A673 (cell line): ENCODE data around the gene TWSG1. TPM values are rescaled to one million over a fixed set of nuclear protein-coding genes. Genes with fewer than 3 reads are reported as not detected.

Source experiments
- BruUV-seq: library from RNA; stranded (reverse); fragments of 400-500 nt; replicated peaks from 2 replicates; lab custom pipeline; 2021; lab: Mats Ljungman, UMichigan
- CTCF ChIA-PET: fragments of 300-600 bp; sonication (Branson Sonifier 250); formaldehyde crosslinking; loops from one replicate; lab custom pipeline; 2022; ENCODE audit warnings: antibody characterized with exemption; lab: Charles Lee
- POLR2A ChIA-PET: fragments of 300-600 bp; sonication (Branson Sonifier 250); formaldehyde crosslinking; loops from one replicate; lab custom pipeline; 2022; ENCODE audit warnings: antibody characterized with exemption; ENCODE audit not compliant: low non-redundant PET; lab: Charles Lee
- DNase-seq: peaks from one replicate; pipeline ENCODE4 v3.0.0-alpha.2; 2015; ENCODE audit warnings: low spot score
- H3K27ac ChIP-seq: fragments of 200-600 bp; sonication (generic); 2 replicates; pipeline ENCODE4 v1.5.1; 2016; ENCODE audit warnings: mixed run types, low read depth, mild to moderate bottlenecking, mixed read lengths, antibody characterized with exemption, low read length; ENCODE audit not compliant: poor library complexity, severe bottlenecking
- H3K27me3 ChIP-seq: fragments of 200-600 bp; sonication (generic); replicated peaks from 2 replicates; pipeline ENCODE4 v1.6.1; 2017; ENCODE audit warnings: mixed run types, low read depth, mild to moderate bottlenecking, mixed read lengths, antibody characterized with exemption, low read length; ENCODE audit not compliant: insufficient read depth, poor library complexity
- H3K36me3 ChIP-seq: fragments of 200-600 bp; sonication (generic); 2 replicates; pipeline ENCODE4 v1.6.1; 2016; ENCODE audit warnings: mixed run types, mild to moderate bottlenecking, mixed read lengths, antibody characterized with exemption, low read length; ENCODE audit not compliant: insufficient read depth, poor library complexity, severe bottlenecking
- H3K4me1 ChIP-seq: fragments of 200-600 bp; sonication (generic); 2 replicates; pipeline ENCODE4 v1.6.1; 2017; ENCODE audit warnings: mixed run types, mild to moderate bottlenecking, mixed read lengths, antibody characterized with exemption, low read length; ENCODE audit not compliant: insufficient read depth, poor library complexity, severe bottlenecking
- H3K4me3 ChIP-seq: fragments of 200-600 bp; sonication (generic); 2 replicates; pipeline ENCODE4 v1.5.1; 2016; ENCODE audit warnings: low read depth, mixed run types, mild to moderate bottlenecking, mixed read lengths, low read length; ENCODE audit not compliant: poor library complexity, severe bottlenecking
- H3K9me3 ChIP-seq: fragments of 200-600 bp; sonication (generic); 2 replicates; pipeline ENCODE4 v1.6.1; 2016; ENCODE audit warnings: mixed run types, low read depth, mild to moderate bottlenecking, mixed read lengths, antibody characterized with exemption, low read length; ENCODE audit not compliant: poor library complexity, severe bottlenecking
- CTCF ChIP-seq: fragments of 300-800, 200-600 bp; sonication (generic); conservative IDR thresholded peaks from 2 replicates; pipeline ENCODE4 v1.5.1; 2017; ENCODE audit warnings: low read depth, mild to moderate bottlenecking, antibody characterized with exemption, low read length, moderate library complexity, mixed read lengths
- EZH2 ChIP-seq: fragments of 200-600 bp; sonication (generic); IDR thresholded peaks from 2 replicates; pipeline ENCODE4 v1.6.1; 2017; ENCODE audit warnings: borderline replicate concordance, low read depth, mild to moderate bottlenecking, mixed read lengths, antibody characterized with exemption, low read length; ENCODE audit not compliant: poor library complexity, severe bottlenecking
- intact Hi-C: fragments of 100-400 bp; cut with micrococcal nuclease; formaldehyde crosslinking; loops from one replicate; pipeline ENCODE4 v1.10.0; 2022; ENCODE audit not compliant: unreplicated experiment
- total RNA-seq: library from RNA; stranded (reverse); gene quantifications from 2 replicates; pipeline ENCODE4 v1.2.3, GENCODE V29; 2021

Gene TWSG1
- total RNA-seq, 1 experiment from 2014 or later = 34.9 TPM

- intact Hi-C loops = no loop called here
- TF ChIP-seq EZH2 (no peak), CTCF (no peak)
- H3K27me3 ChIP-seq = no peaks in the 10 kb centered on the region
- no peak for DNase-seq
- H3K36me3 ChIP-seq = no peaks in the 10 kb centered on the region
- H3K4me1 ChIP-seq = peaks cover 6% of the 10 kb centered on the region
- CTCF ChIA-PET = no interaction called here
- H3K9me3 ChIP-seq = peaks cover 7% of the 10 kb centered on the region
- H3K27ac ChIP-seq = no peak overlapping the region
- POLR2A ChIA-PET = no interaction called here
- BruUV-seq = no TSS peak
- no peak overlapping the region for H3K4me3 ChIP-seq
Measured at GRCh38 chr18:9289698-9290097, 44.9 kb upstream of the TWSG1 start.

- Histone ChIP-seq H3K27me3 (no peaks in the 10 kb centered on the region), H3K36me3 (no peaks in the 10 kb centered on the region), H3K4me3 (no peak overlapping the region), H3K27ac (no peak overlapping the region), H3K4me1 (peaks cover 6% of the 10 kb centered on the region), H3K9me3 (peaks cover 7% of the 10 kb centered on the region)
- intact Hi-C loops = no loop called here
- DNase-seq = no peak
- no peak for TF ChIP-seq CTCF
- TF ChIP-seq EZH2 = no peak
- ChIA-PET CTCF (no interaction called here), POLR2A (no interaction called here)
- no TSS peak for BruUV-seq
Measured at GRCh38 chr18:9290156-9290555, 44.4 kb upstream of the TWSG1 start.

DNA sequence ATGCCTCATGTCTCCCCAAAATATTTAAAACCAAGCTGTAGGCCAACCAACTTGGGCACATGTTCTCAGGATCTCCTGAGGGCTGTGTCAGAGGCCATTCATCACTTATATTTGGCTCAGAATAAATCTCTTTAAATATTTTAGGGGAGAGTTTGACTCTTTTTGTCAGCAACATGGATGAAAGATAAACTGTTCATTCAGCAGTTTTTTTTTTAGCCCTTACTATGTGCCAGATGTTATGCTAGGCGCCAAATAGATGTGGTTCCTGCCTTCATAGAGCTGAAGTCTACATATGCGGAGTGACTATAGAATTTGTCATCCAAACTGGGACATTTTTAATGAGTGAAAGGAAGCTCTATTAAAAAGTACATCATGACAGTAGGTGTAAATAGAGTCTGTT is 42.5 kb upstream of the TWSG1 start:
- peaks cover under 1% of the 10 kb centered on the region for H3K4me1 ChIP-seq
- CTCF ChIA-PET = no interaction called here
- no peak overlapping the region for H3K27ac ChIP-seq
- POLR2A ChIA-PET = no interaction called here
- intact Hi-C loops = no loop called here
- TF ChIP-seq EZH2 (no peak), CTCF (no peak)
- H3K9me3 ChIP-seq = peaks cover 12% of the 10 kb centered on the region
- no TSS peak for BruUV-seq
- H3K4me3 ChIP-seq = no peak overlapping the region
- no peak for DNase-seq
- H3K36me3 ChIP-seq = no peaks in the 10 kb centered on the region
- H3K27me3 ChIP-seq = no peaks in the 10 kb centered on the region
